SKM-1 (cell line): ENCODE results near the gene MYL9.

Source experiments
- DNase-seq: peaks from one replicate; lab custom pipeline; 2025; ENCODE audit not compliant: unreplicated experiment; lab: John Stamatoyannopoulos, UW

The MYL9 gene

GRCh38 chr20:36578356-36579041 lies 37.2 kb downstream of the MYL9 start:
- DNase-seq, result no peak

- no peak for DNase-seq
Observed at GRCh38 chr20:36579996-36580545, 38.8 kb downstream of the MYL9 start.

GRCh38 chr20:36582322-36582721 lies 41.0 kb downstream of the MYL9 start:
- DNase-seq, result no peak

GRCh38 chr20:36582821-36583220 lies 41.5 kb downstream of the MYL9 start:
- no peak for DNase-seq

- DNase-seq, result no peak
Observed at GRCh38 chr20:36584018-36584481, 42.7 kb downstream of the MYL9 start.

- DNase-seq, result no peak
Observed at GRCh38 chr20:36585410-36586125, 44.2 kb downstream of the MYL9 start.

GRCh38 chr20:36587388-36588070 lies 46.2 kb downstream of the MYL9 start:
- DNase-seq, result no peak

GRCh38 chr20:36591281-36591680 lies 50.0 kb downstream of the MYL9 start:
- no peak for DNase-seq

- DNase-seq, result no peak
Observed at GRCh38 chr20:36591854-36592641, 50.7 kb downstream of the MYL9 start.

- no peak for DNase-seq
Observed at GRCh38 chr20:36593347-36593929, 52.1 kb downstream of the MYL9 start.

- DNase-seq, result no peak
Observed at GRCh38 chr20:36599912-36600345, 58.6 kb downstream of the MYL9 start.
